ENCODE results near the gene CAB39.

GRCh38 chr2:230824406-230824978 lies 111.8 kb downstream of the CAB39 start:
- TF ChIP-seq CTCF (IDR thresholded peaks at IDR 0.05), result peak; percentile 84
- TF ChIP-seq ZFX (IDR thresholded peaks at IDR 0.05; ENCODE audit: borderline replicate concordance), result no peak
